GM19455 (cell line): ENCODE results near the gene OR52I1.
A peak's percentile ranks its signal among the peaks of the same experiment; 100 is the strongest.

Experiments used
- ATAC-seq: cut with Tn5 transposase; IDR thresholded peaks from one replicate; pipeline ENCODE4 v1.9.1; 2021; ENCODE audit not compliant: unreplicated experiment

Gene OR52I1

GRCh38 chr11:4593739-4594138 lies at the start of gene OR52I1:
TSS of gene OR52I1 (plus strand) at chr11:4594039. CDS start at chr11:4594039, 0 bp downstream.
- no peak for ATAC-seq

- no peak for ATAC-seq
Measured at GRCh38 chr11:4544891-4545290, 48.9 kb upstream of the OR52I1 start, which contains the start of gene OR52M1. TSS of gene OR52M1 (plus strand) at chr11:4545191. CDS start at chr11:4545191, 0 bp downstream.

- ATAC-seq: no peak
Measured at GRCh38 chr11:4546878-4547277, 47.0 kb upstream of the OR52I1 start.

- ATAC-seq: no peak
Measured at GRCh38 chr11:4547416-4547815, 46.4 kb upstream of the OR52I1 start.

- no peak for ATAC-seq
Measured at GRCh38 chr11:4551346-4551979, 42.4 kb upstream of the OR52I1 start.

- ATAC-seq: no peak
Measured at GRCh38 chr11:4559527-4560440, 34.1 kb upstream of the OR52I1 start.

GRCh38 chr11:4560467-4560866 lies 33.4 kb upstream of the OR52I1 start:
- no peak for ATAC-seq

GRCh38 chr11:4565371-4565770 lies 28.5 kb upstream of the OR52I1 start:
- no peak for ATAC-seq

- no peak for ATAC-seq
Measured at GRCh38 chr11:4569075-4569474, 24.8 kb upstream of the OR52I1 start.

- ATAC-seq: no peak
Measured at GRCh38 chr11:4576880-4577279, 17.0 kb upstream of the OR52I1 start.

- ATAC-seq: no peak
Measured at GRCh38 chr11:4577761-4578160, 16.1 kb upstream of the OR52I1 start.

GRCh38 chr11:4578624-4579023 lies 15.2 kb upstream of the OR52I1 start:
- ATAC-seq: no peak

- ATAC-seq: no peak
Measured at GRCh38 chr11:4580124-4580523, 13.7 kb upstream of the OR52I1 start.

GRCh38 chr11:4581443-4581842 lies 12.4 kb upstream of the OR52I1 start, which contains the start of gene OR52I2:
TSS of gene OR52I2 (plus strand) at chr11:4581743.
- ATAC-seq: no peak

- ATAC-seq: no peak
Measured at GRCh38 chr11:4589017-4589416, 4.8 kb upstream of the OR52I1 start.

GRCh38 chr11:4605057-4605456 lies 11.2 kb downstream of the OR52I1 start:
- no peak for ATAC-seq

- ATAC-seq: no peak
Measured at GRCh38 chr11:4606231-4607015, 12.6 kb downstream of the OR52I1 start.

- no peak for ATAC-seq
Measured at GRCh38 chr11:4607096-4607495, 13.3 kb downstream of the OR52I1 start.

- ATAC-seq: peak; percentile 100
Measured at GRCh38 chr11:4607781-4608666, 14.2 kb downstream of the OR52I1 start, which contains the start of gene TRIM68. TSS of gene TRIM68 (minus strand) at chr11:4608231. CDS start at chr11:4605504, 2,727 bp downstream.

- no peak for ATAC-seq
Measured at GRCh38 chr11:4610258-4610935, 16.6 kb downstream of the OR52I1 start.
